Stimulated activated naive CD8-positive, alpha-beta T cell treated with anti-CD3 and anti-CD28 coated beads, Interleukin-15, Interleukin-2, amounts not matched to agents 100 ng/mL and 50 ng/mL, for 24 hours (primary cell): Measurements from ENCODE around the gene NTRK3.

ENCODE experiments used
- H3K27ac Mint-ChIP-seq: one replicate; pipeline ENCODE4 v1.8.0; 2021; ENCODE audit warnings: mild to moderate bottlenecking, mixed read lengths
- H3K27me3 Mint-ChIP-seq: one replicate; pipeline ENCODE4 v1.8.0; 2021; ENCODE audit warnings: mixed read lengths
- H3K36me3 Mint-ChIP-seq: one replicate; pipeline ENCODE4 v1.8.0; 2021; ENCODE audit warnings: low read depth, mixed read lengths
- H3K4me1 Mint-ChIP-seq: one replicate; pipeline ENCODE4 v1.8.0; 2021; ENCODE audit warnings: low read depth, mixed read lengths
- H3K4me3 Mint-ChIP-seq: one replicate; pipeline ENCODE4 v1.8.0; 2021; ENCODE audit warnings: mild to moderate bottlenecking, mixed read lengths
- H3K9me3 Mint-ChIP-seq: one replicate; pipeline ENCODE4 v1.8.0; 2021; ENCODE audit warnings: mixed read lengths

NTRK3 gene

GRCh38 chr15:87938031-87938430 is 318.5 kb downstream of the NTRK3 start:
- no peaks in the 10 kb centered on the region for H3K4me1 Mint-ChIP-seq

DNA sequence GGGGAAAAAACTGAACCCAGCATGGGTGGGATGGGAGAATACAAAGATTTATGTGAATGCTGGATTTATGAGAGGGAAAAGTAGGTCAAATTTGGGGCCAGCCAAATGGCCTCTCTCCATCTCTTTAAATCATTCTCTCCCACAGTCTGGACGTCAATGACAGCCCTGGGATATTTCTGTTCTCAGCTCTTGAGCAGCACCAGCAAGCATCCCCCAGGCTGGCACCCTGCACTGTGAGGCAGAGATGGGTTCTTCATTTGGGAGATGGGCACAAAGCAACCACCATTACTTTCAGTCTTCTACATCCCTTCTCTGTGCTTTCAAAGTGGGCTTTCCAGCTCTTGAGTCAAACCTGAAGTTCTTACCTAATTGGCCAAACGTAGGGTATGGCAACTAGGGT is 321.0 kb downstream of the NTRK3 start:
- no peak overlapping the region for H3K27ac Mint-ChIP-seq
- H3K4me1 Mint-ChIP-seq, result no peaks in the 10 kb centered on the region
- no peaks in the 10 kb centered on the region for H3K27me3 Mint-ChIP-seq
- no peaks in the 10 kb centered on the region for H3K9me3 Mint-ChIP-seq
- H3K36me3 Mint-ChIP-seq, result no peaks in the 10 kb centered on the region
- no peak overlapping the region for H3K4me3 Mint-ChIP-seq

More at GRCh38 chr15:87938031-87938430, 318.5 kb downstream of the NTRK3 start:
- no peaks in the 10 kb centered on the region for H3K36me3 Mint-ChIP-seq
- H3K4me3 Mint-ChIP-seq, result no peak overlapping the region
- H3K27me3 Mint-ChIP-seq, result no peaks in the 10 kb centered on the region
- H3K9me3 Mint-ChIP-seq, result no peaks in the 10 kb centered on the region
- no peak overlapping the region for H3K27ac Mint-ChIP-seq

GRCh38 chr15:87931584-87931983 is 325.0 kb downstream of the NTRK3 start:
- no peaks in the 10 kb centered on the region for H3K36me3 Mint-ChIP-seq
- no peak overlapping the region for H3K27ac Mint-ChIP-seq
- H3K27me3 Mint-ChIP-seq, result no peaks in the 10 kb centered on the region
- H3K4me3 Mint-ChIP-seq, result no peak overlapping the region
- H3K4me1 Mint-ChIP-seq, result no peaks in the 10 kb centered on the region
- no peaks in the 10 kb centered on the region for H3K9me3 Mint-ChIP-seq

DNA sequence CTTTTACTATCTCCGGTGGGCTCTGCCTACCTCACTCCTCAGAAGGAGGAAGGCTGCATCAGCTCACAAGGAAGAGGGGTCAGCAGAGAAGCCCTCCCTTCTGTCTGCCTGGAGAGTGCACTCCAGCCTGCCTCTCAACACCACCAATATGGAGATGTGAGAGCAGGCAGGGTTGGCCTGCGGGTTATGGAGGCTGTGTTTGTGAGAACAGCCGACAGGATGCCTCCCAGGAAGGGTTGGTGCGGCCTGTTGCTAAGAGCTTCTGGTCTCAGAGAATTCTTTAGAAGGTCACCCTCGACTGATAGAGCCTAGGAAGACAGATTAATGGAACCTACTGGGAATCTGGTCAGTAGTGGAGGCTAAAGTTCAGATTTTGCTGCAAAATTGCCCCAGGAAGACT is 326.1 kb downstream of the NTRK3 start:
- Mint-ChIP-seq H3K4me1 (no peaks in the 10 kb centered on the region), H3K36me3 (no peaks in the 10 kb centered on the region), H3K27ac (no peak overlapping the region), H3K4me3 (no peak overlapping the region), H3K27me3 (no peaks in the 10 kb centered on the region), H3K9me3 (no peaks in the 10 kb centered on the region)

DNA sequence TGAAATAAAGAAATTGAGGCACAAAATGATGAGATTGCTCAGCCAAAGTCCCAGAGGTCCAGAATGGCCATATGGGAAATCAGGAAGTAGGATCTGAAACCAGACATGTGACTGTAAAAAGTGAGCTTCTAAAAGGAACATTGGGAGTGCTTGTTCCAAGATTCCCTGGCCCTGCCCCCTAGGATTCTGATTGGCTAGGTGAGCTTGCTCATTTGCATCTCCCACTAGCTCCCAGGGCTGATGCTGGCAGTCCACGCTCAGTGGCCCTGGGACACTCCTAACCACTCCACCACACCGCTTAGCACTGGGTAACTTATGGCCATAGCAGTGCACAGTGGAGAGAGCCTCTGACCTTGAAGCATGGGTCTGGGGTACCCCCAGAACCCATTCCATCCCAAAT is 326.7 kb downstream of the NTRK3 start:
- Mint-ChIP-seq H3K36me3 (no peaks in the 10 kb centered on the region), H3K9me3 (no peaks in the 10 kb centered on the region), H3K4me3 (no peak overlapping the region), H3K27me3 (no peaks in the 10 kb centered on the region), H3K4me1 (no peaks in the 10 kb centered on the region), H3K27ac (no peak overlapping the region)

- no peaks in the 10 kb centered on the region for H3K4me1 Mint-ChIP-seq
- H3K36me3 Mint-ChIP-seq, result no peaks in the 10 kb centered on the region
- H3K27ac Mint-ChIP-seq, result no peak overlapping the region
- no peak overlapping the region for H3K4me3 Mint-ChIP-seq
- H3K9me3 Mint-ChIP-seq, result peaks cover 4% of the 10 kb centered on the region
- H3K27me3 Mint-ChIP-seq, result peaks cover 5% of the 10 kb centered on the region
Measured at GRCh38 chr15:87924433-87924832, 332.1 kb downstream of the NTRK3 start.

- H3K27me3 Mint-ChIP-seq, result peaks cover 5% of the 10 kb centered on the region
- no peak overlapping the region for H3K27ac Mint-ChIP-seq
- H3K9me3 Mint-ChIP-seq, result peaks cover 11% of the 10 kb centered on the region
- no peaks in the 10 kb centered on the region for H3K4me1 Mint-ChIP-seq
- no peaks in the 10 kb centered on the region for H3K36me3 Mint-ChIP-seq
- no peak overlapping the region for H3K4me3 Mint-ChIP-seq
Measured at GRCh38 chr15:87919064-87919463, 337.5 kb downstream of the NTRK3 start.

GRCh38 chr15:87917480-87917879 is 339.1 kb downstream of the NTRK3 start:
- Mint-ChIP-seq H3K4me3 (no peak overlapping the region), H3K9me3 (peaks cover 11% of the 10 kb centered on the region), H3K27ac (no peak overlapping the region), H3K4me1 (no peaks in the 10 kb centered on the region), H3K27me3 (peaks cover 5% of the 10 kb centered on the region), H3K36me3 (no peaks in the 10 kb centered on the region)

- no peaks in the 10 kb centered on the region for H3K36me3 Mint-ChIP-seq
- H3K27me3 Mint-ChIP-seq, result peaks cover 5% of the 10 kb centered on the region
- H3K27ac Mint-ChIP-seq, result no peak overlapping the region
- H3K4me1 Mint-ChIP-seq, result no peaks in the 10 kb centered on the region
- H3K9me3 Mint-ChIP-seq, result peaks cover 11% of the 10 kb centered on the region
- no peak overlapping the region for H3K4me3 Mint-ChIP-seq
Measured at GRCh38 chr15:87916208-87916607, 340.3 kb downstream of the NTRK3 start.

DNA sequence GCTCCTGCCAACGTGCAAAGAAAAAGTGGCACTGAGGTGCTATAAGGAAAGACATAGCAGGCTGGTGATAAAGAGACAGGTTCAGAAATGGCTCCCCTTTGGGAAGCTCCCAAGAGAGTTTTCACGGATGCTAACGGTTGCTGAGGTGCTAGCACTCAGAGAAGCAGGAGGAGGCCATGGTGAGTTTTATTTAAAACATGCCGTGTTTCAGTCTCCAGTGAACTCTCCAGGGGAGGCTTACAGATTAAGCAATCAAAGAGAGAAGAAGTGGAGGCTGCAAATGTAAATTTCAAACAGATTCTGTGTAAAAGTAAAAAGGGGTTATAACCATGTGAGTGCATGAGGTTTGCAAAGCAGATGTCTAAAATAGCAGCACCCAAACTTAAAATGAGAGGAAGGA is 346.2 kb downstream of the NTRK3 start:
- H3K27me3 Mint-ChIP-seq, result no peaks in the 10 kb centered on the region

DNA sequence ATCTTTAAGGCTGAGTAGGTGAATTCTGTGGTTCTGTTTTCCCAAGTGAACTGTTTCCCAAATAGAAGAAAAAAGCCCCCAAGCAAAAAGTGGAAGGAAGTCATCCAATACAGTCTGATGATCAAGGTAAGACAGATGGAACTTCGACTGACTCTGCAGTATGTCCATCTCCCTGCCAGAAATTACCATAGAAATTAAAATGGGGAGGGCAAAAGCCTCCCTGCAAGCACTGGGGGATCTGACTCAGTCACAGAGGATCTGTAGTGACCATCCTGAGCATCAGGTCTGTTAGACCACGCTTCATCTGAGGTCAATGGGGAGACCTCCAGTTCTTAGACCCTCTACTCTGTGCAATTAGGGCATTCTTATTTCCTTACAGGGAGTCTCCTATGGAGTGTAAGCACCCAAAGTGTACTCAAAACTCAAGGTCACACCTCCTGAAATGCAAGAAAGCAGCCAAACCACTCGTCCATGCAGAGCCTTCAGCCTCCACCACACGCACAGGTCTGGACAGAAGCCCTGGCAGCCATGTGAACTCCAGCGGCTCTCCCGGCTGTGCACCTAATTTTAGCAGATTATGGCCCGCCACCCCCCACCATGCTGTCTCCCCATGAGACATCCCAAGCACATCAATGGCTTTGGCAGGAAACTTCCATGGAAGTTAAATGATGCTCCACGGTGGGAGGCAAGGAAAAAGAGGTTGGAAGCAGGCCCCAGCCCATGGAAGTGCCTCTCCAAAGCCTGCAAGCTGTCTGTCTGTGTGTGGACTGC is 348.7 kb downstream of the NTRK3 start:
- Mint-ChIP-seq H3K4me3 (no peak overlapping the region), H3K36me3 (no peaks in the 10 kb centered on the region), H3K4me1 (no peaks in the 10 kb centered on the region), H3K27ac (no peak overlapping the region), H3K27me3 (no peaks in the 10 kb centered on the region), H3K9me3 (peaks cover 4% of the 10 kb centered on the region)

More for the DNA sequence above, 346.2 kb downstream of the NTRK3 start:
- Mint-ChIP-seq H3K36me3 (no peaks in the 10 kb centered on the region), H3K9me3 (peaks cover 4% of the 10 kb centered on the region), H3K4me3 (no peak overlapping the region), H3K27ac (no peak overlapping the region), H3K4me1 (no peaks in the 10 kb centered on the region)

DNA sequence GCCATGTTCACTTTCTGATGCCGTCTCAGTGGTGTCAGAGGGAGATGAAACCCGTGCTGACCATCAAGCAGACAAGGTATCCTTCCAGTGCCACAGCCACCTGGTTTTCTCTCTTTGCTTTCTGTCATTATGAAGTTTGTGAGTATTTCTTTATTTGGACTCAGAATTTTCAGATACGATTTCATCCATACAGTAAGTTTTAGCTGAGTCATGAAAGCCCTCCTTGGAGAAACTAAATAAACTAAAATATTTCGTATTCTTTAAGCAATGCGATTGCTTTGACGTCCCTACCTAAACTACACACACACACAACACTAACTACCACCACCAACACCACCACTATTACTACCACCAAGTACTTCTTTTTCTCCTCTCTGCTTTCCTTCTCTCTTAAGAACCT is 350.1 kb downstream of the NTRK3 start:
- Mint-ChIP-seq H3K4me3 (no peak overlapping the region), H3K27ac (no peak overlapping the region), H3K9me3 (peaks cover 4% of the 10 kb centered on the region), H3K27me3 (no peaks in the 10 kb centered on the region), H3K4me1 (no peaks in the 10 kb centered on the region), H3K36me3 (no peaks in the 10 kb centered on the region)

- no peaks in the 10 kb centered on the region for H3K4me1 Mint-ChIP-seq
- H3K27ac Mint-ChIP-seq, result no peak overlapping the region
- H3K9me3 Mint-ChIP-seq, result no peaks in the 10 kb centered on the region
- no peaks in the 10 kb centered on the region for H3K36me3 Mint-ChIP-seq
- H3K4me3 Mint-ChIP-seq, result no peak overlapping the region
- H3K27me3 Mint-ChIP-seq, result no peaks in the 10 kb centered on the region
Measured at GRCh38 chr15:87902772-87903426, 353.6 kb downstream of the NTRK3 start.

- Mint-ChIP-seq H3K27ac (no peak overlapping the region), H3K27me3 (no peaks in the 10 kb centered on the region), H3K9me3 (no peaks in the 10 kb centered on the region), H3K4me1 (no peaks in the 10 kb centered on the region), H3K4me3 (no peak overlapping the region), H3K36me3 (no peaks in the 10 kb centered on the region)
Measured at GRCh38 chr15:87901926-87902690, 354.4 kb downstream of the NTRK3 start.

DNA sequence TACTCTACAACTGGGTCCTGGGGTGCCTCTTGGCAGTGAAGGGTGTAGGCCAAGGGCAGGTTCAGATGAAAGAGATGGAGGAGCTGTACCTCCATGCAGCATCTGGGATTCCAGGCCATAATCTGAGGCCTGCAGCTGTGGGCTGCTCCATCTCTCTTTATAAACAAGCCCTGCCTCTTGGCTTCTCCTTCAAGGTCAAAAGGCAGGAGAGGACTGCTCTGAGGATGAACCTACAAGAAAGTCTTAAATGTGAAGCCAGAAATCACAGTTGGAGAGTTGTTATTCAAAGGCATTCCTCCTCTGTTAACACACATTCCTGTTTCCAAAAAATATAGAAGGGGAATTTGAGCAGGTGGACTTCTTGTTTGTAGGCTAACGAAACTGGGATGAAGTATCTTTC is 355.5 kb downstream of the NTRK3 start:
- no peaks in the 10 kb centered on the region for H3K4me1 Mint-ChIP-seq
- no peaks in the 10 kb centered on the region for H3K9me3 Mint-ChIP-seq
- H3K27ac Mint-ChIP-seq, result no peak overlapping the region
- H3K4me3 Mint-ChIP-seq, result no peak overlapping the region
- no peaks in the 10 kb centered on the region for H3K27me3 Mint-ChIP-seq
- no peaks in the 10 kb centered on the region for H3K36me3 Mint-ChIP-seq
